ENCODE measurements around the gene ZNF219.
A peak's percentile ranks its signal among the peaks of the same experiment; 100 is the strongest.

Gene ZNF219

DNA sequence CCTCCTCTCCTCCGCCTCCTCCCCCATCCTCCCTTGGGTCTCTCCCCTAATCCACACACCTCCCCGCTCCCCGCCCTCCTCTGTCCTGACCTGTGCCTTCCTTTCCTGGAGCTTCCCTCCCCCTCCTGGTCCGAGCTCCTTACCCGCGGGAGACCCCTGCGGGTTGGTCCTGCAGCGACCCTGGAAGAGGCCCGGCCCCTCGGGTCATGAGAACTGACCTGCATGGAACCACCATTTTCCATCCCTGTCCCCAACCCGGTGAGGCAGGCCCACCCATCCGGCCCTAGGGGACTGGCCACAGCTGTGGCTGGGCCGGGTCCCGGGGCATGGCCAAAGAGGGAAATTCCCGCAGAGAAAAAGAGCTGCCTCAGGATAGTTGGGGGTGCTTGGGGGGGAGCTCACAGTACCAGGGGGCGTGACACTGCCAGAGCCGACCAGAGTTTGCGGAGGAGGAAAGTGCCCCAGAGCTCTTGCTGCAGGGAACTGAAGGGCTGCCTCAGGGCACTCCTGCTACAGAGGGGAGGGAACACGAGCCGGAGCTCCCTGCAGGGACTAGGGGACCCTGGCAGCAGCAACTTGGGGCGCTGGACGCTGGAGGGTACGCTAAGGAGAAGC is 27.7 kb downstream of the ZNF219 start:
- Mint-ChIP-seq H3K4me3 (peak overlapping the region; percentile 81), H3K4me1 (ENCODE audit: low read depth) (peaks cover 29% of the 10 kb centered on the region), H3K9me3 (ENCODE audit: low read depth) (no peaks in the 10 kb centered on the region), H3K27me3 (peaks cover 35% of the 10 kb centered on the region), H3K36me3 (no peaks in the 10 kb centered on the region), H3K27ac (no peak overlapping the region)

DNA sequence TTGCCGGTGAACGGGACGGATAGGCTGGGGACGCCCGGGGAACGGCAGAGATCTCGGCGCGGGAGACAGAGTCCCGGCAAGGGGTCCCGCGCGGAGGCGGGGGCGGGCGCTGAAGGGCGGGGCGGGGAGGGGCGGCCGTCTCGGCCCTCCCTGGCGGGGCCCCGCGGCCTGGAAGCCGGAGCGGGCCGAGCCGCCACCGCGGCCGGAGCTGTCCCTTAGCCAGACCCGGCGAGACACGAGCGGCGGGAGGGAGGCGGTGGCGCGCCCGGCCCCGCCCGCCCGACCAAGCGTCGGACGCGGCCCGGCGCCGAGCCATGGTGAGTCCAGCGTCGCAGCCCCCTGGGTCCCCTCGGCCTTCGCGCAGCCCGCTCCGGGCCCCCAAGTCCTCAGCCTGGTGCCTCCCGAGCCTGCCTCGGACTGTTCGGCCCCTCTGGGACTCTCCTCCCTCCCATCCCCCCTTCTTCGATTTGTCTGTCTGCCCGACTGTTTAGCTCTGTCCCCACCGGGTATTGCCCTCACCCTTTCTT is 28.3 kb downstream of the ZNF219 start, which contains the start of gene ARHGEF40:
Gene ARHGEF40, plus strand, starts transcription at position 222 of the 527 bp plus-strand sequence. Its CDS starts 93 bp downstream, at position 315.
- Mint-ChIP-seq H3K9me3 (ENCODE audit: low read depth) (no peaks in the 10 kb centered on the region), H3K36me3 (no peaks in the 10 kb centered on the region), H3K4me1 (ENCODE audit: low read depth) (peaks cover 29% of the 10 kb centered on the region), H3K4me3 (peak within 1 kb of the TSS; percentile 82), H3K27me3 (peaks cover 40% of the 10 kb centered on the region), H3K27ac (no peak within 1 kb of the TSS)

DNA sequence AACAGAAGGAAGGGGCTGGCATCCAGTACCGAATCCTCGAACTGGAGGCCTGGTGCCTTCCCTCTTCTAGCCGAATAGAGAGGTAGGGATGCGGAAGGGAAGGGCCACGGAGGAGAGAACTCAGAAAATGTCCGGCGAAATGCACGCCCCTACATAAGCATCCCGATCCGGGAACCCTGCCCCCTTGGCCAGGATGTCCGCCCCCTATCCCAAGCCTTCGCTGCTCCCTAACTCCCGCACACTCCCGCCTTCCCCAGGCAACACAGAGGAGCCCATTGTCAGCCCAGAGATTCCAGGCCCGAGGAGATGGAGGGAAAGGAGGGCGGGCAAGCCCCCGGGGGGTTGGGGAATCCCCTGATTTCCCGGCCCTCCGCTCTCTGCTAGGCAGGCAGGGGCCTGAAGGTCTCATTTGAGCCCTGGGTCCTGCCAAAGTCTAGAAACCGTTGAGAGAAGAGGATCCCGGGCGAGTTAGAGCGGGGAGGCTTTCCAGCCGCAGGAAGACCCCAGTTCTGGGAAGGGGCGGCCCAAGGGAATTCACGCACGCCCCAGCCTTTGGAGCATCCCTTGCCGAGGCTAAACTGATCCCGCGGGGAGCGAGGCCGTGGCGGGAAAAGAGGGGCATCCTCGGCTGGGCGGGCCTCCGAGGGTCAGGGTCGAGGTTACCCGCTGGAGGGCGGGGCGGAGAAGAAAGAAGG is 28.9 kb downstream of the ZNF219 start:
- Mint-ChIP-seq H3K9me3 (ENCODE audit: low read depth) (no peaks in the 10 kb centered on the region), H3K27ac (no peak overlapping the region), H3K27me3 (peaks cover 42% of the 10 kb centered on the region), H3K4me3 (peak overlapping the region; percentile 82), H3K4me1 (ENCODE audit: low read depth) (peaks cover 29% of the 10 kb centered on the region), H3K36me3 (no peaks in the 10 kb centered on the region)

- H3K4me1 Mint-ChIP-seq (ENCODE audit: low read depth), result peaks cover 29% of the 10 kb centered on the region
- peaks cover 42% of the 10 kb centered on the region for H3K27me3 Mint-ChIP-seq
- no peaks in the 10 kb centered on the region for H3K9me3 Mint-ChIP-seq (ENCODE audit: low read depth)
- no peaks in the 10 kb centered on the region for H3K36me3 Mint-ChIP-seq
- peak overlapping the region; percentile 82 for H3K4me3 Mint-ChIP-seq
- no peak overlapping the region for H3K27ac Mint-ChIP-seq
Observed at GRCh38 chr14:21068521-21069387, 29.7 kb downstream of the ZNF219 start.

DNA sequence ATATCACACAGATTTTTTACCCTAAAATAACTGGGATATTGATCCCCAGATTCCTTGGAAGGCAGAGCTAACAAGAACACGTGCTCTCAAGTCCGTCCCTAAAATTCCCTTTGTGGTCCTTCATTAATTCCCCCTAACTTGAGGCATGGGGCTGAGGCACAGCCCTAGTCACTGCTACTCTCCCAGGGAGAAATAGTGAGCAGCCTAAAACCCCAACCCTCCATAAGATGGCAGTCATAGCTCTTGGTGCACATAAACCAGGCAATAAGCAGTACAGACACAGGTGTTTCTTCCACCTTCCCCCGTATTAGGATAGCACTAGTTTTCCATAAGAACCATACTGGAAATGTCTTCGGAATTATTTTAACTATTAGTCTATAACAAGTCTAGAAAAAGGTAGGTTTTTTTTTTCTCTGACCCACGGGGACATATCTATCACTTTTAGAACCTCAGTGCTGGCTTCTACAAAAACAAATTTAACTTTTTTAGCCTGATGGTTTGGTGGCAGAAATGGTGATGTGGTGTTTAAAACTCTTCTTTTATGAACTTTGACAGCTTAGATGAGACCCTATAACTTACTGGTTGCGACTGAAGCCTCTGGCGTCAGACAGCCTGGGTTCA is 31.5 kb downstream of the ZNF219 start:
- Mint-ChIP-seq H3K27ac (no peak overlapping the region), H3K27me3 (peaks cover 37% of the 10 kb centered on the region), H3K4me1 (ENCODE audit: low read depth) (peaks cover 24% of the 10 kb centered on the region), H3K36me3 (no peaks in the 10 kb centered on the region), H3K9me3 (ENCODE audit: low read depth) (no peaks in the 10 kb centered on the region), H3K4me3 (no peak overlapping the region)

DNA sequence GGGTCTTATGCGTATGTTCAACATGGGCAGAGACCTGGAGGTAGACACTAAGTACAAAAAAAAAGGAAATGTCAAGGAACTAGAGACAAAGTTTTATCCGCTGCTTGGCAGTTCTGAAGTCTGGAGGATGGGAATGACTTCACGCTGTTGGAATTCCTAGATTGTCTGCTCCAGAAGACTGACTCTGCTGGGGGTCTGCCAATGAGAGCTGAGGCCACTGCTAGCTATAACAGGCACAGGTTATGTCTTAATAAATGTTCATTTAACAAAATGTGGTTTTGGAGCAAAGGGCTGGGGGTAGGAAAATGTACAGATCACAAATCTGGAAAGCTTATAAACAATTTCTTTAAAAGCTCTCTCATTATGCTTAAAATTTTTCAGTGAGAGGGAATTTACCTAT is 35.0 kb downstream of the ZNF219 start:
- no peaks in the 10 kb centered on the region for H3K36me3 Mint-ChIP-seq
- peaks cover 28% of the 10 kb centered on the region for H3K27me3 Mint-ChIP-seq
- no peak overlapping the region for H3K27ac Mint-ChIP-seq
- peaks cover under 1% of the 10 kb centered on the region for H3K4me1 Mint-ChIP-seq (ENCODE audit: low read depth)
- H3K4me3 Mint-ChIP-seq, result no peak overlapping the region
- no peaks in the 10 kb centered on the region for H3K9me3 Mint-ChIP-seq (ENCODE audit: low read depth)

- H3K4me3 Mint-ChIP-seq, result no peak overlapping the region
- H3K4me1 Mint-ChIP-seq (ENCODE audit: low read depth), result no peaks in the 10 kb centered on the region
- no peaks in the 10 kb centered on the region for H3K9me3 Mint-ChIP-seq (ENCODE audit: low read depth)
- H3K27ac Mint-ChIP-seq, result no peak overlapping the region
- no peaks in the 10 kb centered on the region for H3K36me3 Mint-ChIP-seq
- peaks cover 14% of the 10 kb centered on the region for H3K27me3 Mint-ChIP-seq
Observed at GRCh38 chr14:21061347-21061668, 37.1 kb downstream of the ZNF219 start.

- no peaks in the 10 kb centered on the region for H3K36me3 Mint-ChIP-seq
- H3K4me3 Mint-ChIP-seq, result no peak overlapping the region
- H3K4me1 Mint-ChIP-seq (ENCODE audit: low read depth), result no peaks in the 10 kb centered on the region
- peaks cover 12% of the 10 kb centered on the region for H3K27me3 Mint-ChIP-seq
- no peaks in the 10 kb centered on the region for H3K9me3 Mint-ChIP-seq (ENCODE audit: low read depth)
- no peak overlapping the region for H3K27ac Mint-ChIP-seq
Observed at GRCh38 chr14:21060614-21061346, 37.7 kb downstream of the ZNF219 start.

GRCh38 chr14:21059842-21060613 is 38.4 kb downstream of the ZNF219 start:
- Mint-ChIP-seq H3K4me3 (no peak overlapping the region), H3K36me3 (no peaks in the 10 kb centered on the region), H3K9me3 (ENCODE audit: low read depth) (no peaks in the 10 kb centered on the region), H3K27ac (no peak overlapping the region), H3K27me3 (peaks cover 6% of the 10 kb centered on the region), H3K4me1 (ENCODE audit: low read depth) (no peaks in the 10 kb centered on the region)

- H3K4me3 Mint-ChIP-seq, result no peak overlapping the region
Observed at GRCh38 chr14:21058903-21059302, 39.6 kb downstream of the ZNF219 start.

GRCh38 chr14:21057803-21058675 is 40.4 kb downstream of the ZNF219 start, which contains the start of gene RNASE8:
Gene RNASE8 (plus strand): TSS chr14:21057822. CDS start chr14:21057893, 71 bp downstream.
- Mint-ChIP-seq H3K4me3 (no peak within 1 kb of the TSS), H3K4me1 (ENCODE audit: low read depth) (no peaks in the 10 kb centered on the region), H3K27ac (no peak within 1 kb of the TSS), H3K9me3 (ENCODE audit: low read depth) (no peaks in the 10 kb centered on the region), H3K27me3 (peaks cover 3% of the 10 kb centered on the region), H3K36me3 (no peaks in the 10 kb centered on the region)

More at GRCh38 chr14:21058903-21059302, 39.6 kb downstream of the ZNF219 start:
- H3K27ac Mint-ChIP-seq, result no peak overlapping the region
- no peaks in the 10 kb centered on the region for H3K9me3 Mint-ChIP-seq (ENCODE audit: low read depth)
- no peaks in the 10 kb centered on the region for H3K4me1 Mint-ChIP-seq (ENCODE audit: low read depth)
- no peaks in the 10 kb centered on the region for H3K36me3 Mint-ChIP-seq
- H3K27me3 Mint-ChIP-seq, result peaks cover 5% of the 10 kb centered on the region

DNA sequence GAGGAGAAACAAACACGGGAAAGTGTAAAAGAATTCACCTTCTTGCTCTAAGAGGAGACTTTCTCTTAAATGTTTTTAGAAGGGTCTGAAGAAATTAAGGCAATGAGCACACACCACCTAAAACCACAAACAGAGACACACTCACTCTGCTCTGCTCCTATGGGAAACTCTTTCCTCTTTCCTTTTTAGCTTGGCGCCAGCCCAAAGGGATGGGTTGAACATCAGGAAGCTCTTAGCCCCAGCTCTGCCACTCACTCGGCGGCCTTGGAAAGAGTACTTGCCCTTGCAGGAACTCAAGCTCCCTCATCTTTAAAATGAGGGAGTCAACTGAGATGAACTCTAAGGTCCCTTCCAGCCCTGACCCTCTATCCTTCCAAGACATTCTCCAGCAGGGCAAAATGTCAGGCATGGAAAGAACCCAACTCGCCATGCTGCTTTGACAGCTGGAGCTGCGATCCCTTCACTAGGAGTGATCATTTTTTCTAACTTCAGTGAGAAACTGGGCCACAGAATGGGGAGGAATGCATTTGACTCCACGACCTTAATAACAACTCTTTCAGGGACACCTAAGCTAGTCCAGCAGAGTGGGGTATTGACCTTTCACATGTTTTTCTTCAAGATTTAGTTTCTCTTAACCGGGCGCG is 41.8 kb downstream of the ZNF219 start:
- Mint-ChIP-seq H3K9me3 (ENCODE audit: low read depth) (no peaks in the 10 kb centered on the region), H3K27ac (no peak overlapping the region), H3K36me3 (no peaks in the 10 kb centered on the region), H3K4me1 (ENCODE audit: low read depth) (no peaks in the 10 kb centered on the region), H3K27me3 (peaks cover 2% of the 10 kb centered on the region), H3K4me3 (no peak overlapping the region)

All from activated naive CD8-positive, alpha-beta T cell (primary cell).